Measurements from ENCODE around the gene WAPL. TPM values are rescaled to one million over a fixed set of nuclear protein-coding genes. Genes with fewer than 3 reads are reported as not detected.
A peak's percentile ranks its signal among the peaks of the same experiment; 100 is the strongest.

WAPL gene
- total RNA-seq, 2 donors from 2014 or later: 49.2 to 59.9 TPM

DNA sequence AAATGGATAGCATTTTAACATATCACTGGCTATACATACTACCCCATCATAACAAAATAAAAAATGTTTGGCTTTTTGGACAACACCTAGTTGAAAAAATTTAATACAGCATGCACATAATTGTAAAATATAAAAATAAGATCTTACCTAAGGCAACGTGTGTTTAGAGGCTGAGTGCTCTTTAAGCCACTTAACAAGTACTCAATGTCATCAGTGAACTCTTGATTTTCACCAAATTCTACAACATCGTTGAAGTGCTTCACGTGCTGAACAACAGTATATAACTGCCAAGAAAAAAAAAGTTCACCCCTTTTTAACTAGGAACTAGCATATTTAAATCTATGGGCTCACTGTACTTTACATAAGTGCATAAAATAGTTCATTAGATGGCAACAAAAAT, 49.5 kb downstream of the WAPL start:
- Mint-ChIP-seq H3K4me1 (ENCODE audit: low read depth in 2 of 2) (no peaks in the 10 kb centered on the region), H3K27ac (no peak overlapping the region), H3K4me3 (no peak overlapping the region), H3K27me3 (no peaks in the 10 kb centered on the region), H3K9me3 (no peaks in the 10 kb centered on the region), H3K36me3 (peaks cover 12% of the 10 kb centered on the region)
- no peak for DNase-seq (ENCODE audit: low spot score)
- ATAC-seq: no peak

DNA sequence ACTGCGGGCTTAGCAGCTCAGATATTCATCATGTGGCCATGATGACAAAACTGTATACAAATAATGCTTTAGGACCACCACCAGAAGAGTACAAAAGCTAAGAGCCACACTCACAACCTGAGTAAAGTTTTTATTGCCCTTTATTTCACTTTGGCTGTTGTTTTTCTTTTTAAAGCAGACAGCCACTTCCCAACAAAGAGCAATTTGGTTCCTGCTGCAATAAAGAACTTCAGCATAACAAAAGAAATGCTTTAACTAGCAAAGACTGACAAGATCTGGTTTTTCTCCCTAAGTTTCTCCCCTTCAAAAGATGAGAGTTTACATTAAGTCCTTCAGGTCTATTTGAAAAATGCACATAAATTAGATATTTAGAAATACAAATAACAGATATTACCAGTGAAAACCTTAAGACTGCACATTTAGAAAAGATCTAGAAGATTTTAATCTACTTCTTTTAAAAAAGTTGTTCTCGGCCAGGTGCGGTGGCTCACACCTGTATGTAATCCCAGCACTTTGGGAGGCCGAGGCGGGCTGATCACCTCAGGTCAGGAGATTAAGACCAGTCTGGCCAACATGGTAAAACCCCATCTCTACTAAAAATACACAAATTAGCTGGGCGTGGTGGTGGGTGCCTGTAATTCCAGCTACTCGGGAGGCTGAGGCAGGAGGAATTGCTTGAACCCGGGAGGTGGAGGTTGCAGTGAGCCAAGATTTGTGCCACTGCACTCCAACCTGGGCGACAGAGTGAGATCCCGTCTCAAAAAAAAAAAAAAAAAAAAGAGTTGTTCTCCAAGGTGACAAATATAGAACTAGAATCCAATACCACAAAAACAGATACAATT, 59.4 kb downstream of the WAPL start:
- Mint-ChIP-seq H3K27me3 (no peaks in the 10 kb centered on the region), H3K4me3 (no peak overlapping the region), H3K27ac (no peak overlapping the region), H3K36me3 (peaks cover 15% of the 10 kb centered on the region), H3K9me3 (no peaks in the 10 kb centered on the region), H3K4me1 (ENCODE audit: low read depth in 2 of 2) (no peaks in the 10 kb centered on the region)
- DNase-seq (ENCODE audit: low spot score) (no peak), ATAC-seq (no peak)

DNA sequence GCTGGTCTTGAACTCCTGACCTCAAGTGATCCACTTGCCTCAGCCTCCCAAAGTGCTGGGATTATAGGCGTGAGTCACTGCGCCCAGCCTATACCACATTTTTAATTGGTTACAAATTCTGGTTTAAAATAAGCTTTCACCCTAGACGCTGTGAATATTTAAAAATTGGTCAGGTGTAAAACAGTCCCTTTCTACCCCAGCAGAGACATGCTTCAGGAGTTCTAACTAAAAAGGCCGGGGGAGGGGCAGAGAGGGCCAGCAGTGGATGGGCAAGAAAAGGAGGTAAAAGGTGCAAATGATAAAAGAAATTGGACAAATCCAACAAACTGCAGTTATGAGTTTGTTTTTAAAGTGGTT, 70.0 kb downstream of the WAPL start:
- DNase-seq (ENCODE audit: low spot score): no peak
- peaks cover 13% of the 10 kb centered on the region for H3K36me3 Mint-ChIP-seq
- ATAC-seq: no peak
- no peak overlapping the region for H3K27ac Mint-ChIP-seq
- no peak overlapping the region for H3K4me3 Mint-ChIP-seq
- no peaks in the 10 kb centered on the region for H3K9me3 Mint-ChIP-seq
- H3K4me1 Mint-ChIP-seq (ENCODE audit: low read depth in 2 of 2): peaks cover 15% of the 10 kb centered on the region in 2 donors
- no peaks in the 10 kb centered on the region for H3K27me3 Mint-ChIP-seq

DNA sequence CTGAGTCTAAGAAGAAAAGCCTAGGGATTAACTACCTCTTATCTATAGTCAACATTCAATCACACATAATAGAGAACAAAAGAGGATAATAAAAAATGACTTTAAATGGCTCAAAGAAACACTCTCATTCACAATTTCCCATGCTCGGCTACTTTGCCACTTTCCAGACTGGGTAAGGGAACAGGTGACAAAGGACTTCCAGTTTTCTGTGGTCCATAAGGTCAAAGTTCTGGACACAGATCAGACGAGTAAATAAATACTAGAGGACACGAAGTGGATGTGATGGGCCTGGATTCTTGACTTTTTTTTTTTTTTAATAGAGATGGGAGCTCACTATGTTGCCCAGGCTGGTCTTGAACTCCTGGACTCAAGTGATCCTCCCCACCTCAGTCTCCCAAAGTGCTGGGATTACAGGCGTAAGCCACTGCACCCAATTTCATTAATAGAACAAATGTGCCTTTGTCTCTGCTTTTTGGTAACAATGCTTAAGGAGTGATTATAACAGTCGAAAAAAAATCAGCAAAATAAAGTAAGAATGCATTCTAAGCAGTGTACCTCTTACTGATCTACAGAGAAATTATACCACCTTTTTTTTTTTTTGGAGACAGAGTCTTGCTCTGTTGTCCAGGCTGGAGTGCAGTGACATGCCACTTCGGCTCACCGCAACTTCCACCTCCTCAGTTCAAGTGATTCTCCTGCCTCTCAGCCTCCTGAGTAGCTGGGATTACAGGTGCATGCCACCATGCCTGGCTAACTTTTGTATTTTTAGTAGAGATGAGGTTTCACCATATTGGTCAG, 70.6 kb downstream of the WAPL start:
- ATAC-seq: no peak
- peaks cover 15 to 17% of the 10 kb centered on the region in 2 donors for H3K4me1 Mint-ChIP-seq (ENCODE audit: low read depth in 2 of 2)
- H3K4me3 Mint-ChIP-seq: no peak overlapping the region
- H3K27me3 Mint-ChIP-seq: no peaks in the 10 kb centered on the region
- H3K9me3 Mint-ChIP-seq: no peaks in the 10 kb centered on the region
- peaks cover 16% of the 10 kb centered on the region for H3K36me3 Mint-ChIP-seq
- DNase-seq (ENCODE audit: low spot score): no peak
- no peak overlapping the region for H3K27ac Mint-ChIP-seq

DNA sequence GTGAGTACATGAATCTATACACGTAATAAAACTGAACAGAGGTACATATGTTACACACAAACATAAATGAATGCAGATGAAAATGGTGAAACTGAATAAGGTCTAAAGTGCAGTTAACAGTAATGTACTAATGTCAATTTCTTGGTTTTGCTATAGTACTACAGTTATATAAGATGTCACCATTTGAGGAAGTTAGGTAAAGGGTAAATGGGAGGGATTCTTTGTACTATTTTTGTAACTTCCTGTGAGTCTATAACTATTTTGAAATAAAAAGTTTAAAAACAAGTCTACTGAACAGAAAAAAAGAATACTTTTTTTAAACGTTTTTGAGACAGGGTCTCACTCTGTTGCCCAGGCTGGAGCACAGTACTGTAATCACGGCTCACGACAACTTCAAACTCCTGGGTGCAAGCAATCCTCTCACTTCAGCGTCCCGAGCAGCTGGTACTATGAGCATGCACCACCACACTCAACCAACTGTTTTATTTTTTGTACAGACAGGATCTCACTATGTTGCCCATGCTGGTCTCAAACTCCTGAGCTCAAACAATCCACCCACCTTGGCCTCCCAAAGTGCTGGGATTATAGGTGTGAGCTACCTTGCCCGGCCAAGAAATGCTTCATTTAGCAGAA, 71.5 kb downstream of the WAPL start:
- Mint-ChIP-seq H3K4me1 (ENCODE audit: low read depth in 2 of 2) (peaks cover 15 to 17% of the 10 kb centered on the region in 2 donors), H3K27me3 (no peaks in the 10 kb centered on the region), H3K36me3 (peaks cover 16% of the 10 kb centered on the region), H3K9me3 (no peaks in the 10 kb centered on the region), H3K27ac (peak overlapping the region in 1 of 2 donors; percentile 65), H3K4me3 (no peak overlapping the region)
- ATAC-seq (no peak), DNase-seq (ENCODE audit: low spot score) (no peak)

DNA sequence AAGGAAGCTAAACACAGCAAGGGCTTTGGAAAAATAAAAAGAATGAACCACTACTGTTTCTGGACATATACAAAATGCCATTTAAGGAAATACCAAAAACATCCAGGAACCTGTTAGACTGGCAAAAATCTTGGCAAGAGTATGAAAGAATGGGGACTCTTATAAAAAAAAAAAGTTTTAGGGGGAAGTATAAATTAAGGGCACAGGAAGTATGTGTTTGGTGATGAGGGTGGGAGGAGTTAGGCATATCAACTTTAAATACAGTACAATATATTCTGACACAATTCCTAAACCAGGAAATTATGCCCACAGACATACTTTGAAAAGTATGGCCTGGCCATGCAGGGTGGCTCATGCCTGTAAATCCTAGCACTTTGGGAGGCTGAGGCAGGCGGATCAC, 74.2 kb downstream of the WAPL start:
- H3K27me3 Mint-ChIP-seq: no peaks in the 10 kb centered on the region
- H3K36me3 Mint-ChIP-seq: peaks cover 16% of the 10 kb centered on the region
- H3K4me3 Mint-ChIP-seq: no peak overlapping the region
- H3K9me3 Mint-ChIP-seq: no peaks in the 10 kb centered on the region
- peaks cover 15 to 17% of the 10 kb centered on the region in 2 donors for H3K4me1 Mint-ChIP-seq (ENCODE audit: low read depth in 2 of 2)
- peak overlapping the region; percentile 48 to 91 for H3K27ac Mint-ChIP-seq
- DNase-seq (ENCODE audit: low spot score) (no peak), ATAC-seq (no peak)

- no peak for ATAC-seq
- Mint-ChIP-seq H3K4me1 (ENCODE audit: low read depth in 2 of 2) (peaks cover 15 to 17% of the 10 kb centered on the region in 2 donors), H3K4me3 (no peak overlapping the region), H3K27me3 (no peaks in the 10 kb centered on the region), H3K36me3 (peaks cover 16% of the 10 kb centered on the region), H3K27ac (peak overlapping the region; percentile 48 to 91), H3K9me3 (no peaks in the 10 kb centered on the region)
- DNase-seq (ENCODE audit: low spot score): no peak
Observed at GRCh38 chr10:86446987-86447386, 74.6 kb downstream of the WAPL start.

DNA sequence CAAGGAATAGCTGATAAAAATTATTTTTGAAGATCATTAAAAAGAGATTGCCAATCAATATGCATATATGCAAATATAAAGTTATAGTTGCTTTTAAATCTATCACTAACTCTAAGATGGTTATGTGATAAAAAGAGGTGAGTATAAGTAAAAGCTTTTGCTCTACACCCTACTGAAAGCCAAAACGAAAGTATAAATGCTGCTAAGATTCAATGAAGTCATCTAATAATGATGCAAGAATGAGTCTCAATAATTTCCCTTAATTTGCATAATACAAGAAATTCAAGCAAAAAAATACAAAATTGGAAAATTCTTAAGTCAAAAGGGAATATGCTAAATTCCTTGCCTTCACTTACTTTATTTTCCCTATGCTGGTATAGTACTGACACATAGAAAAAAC, 75.2 kb downstream of the WAPL start:
- Mint-ChIP-seq H3K4me1 (ENCODE audit: low read depth in 2 of 2) (peaks cover 17% of the 10 kb centered on the region in 2 donors), H3K27me3 (no peaks in the 10 kb centered on the region), H3K36me3 (peaks cover 19% of the 10 kb centered on the region), H3K4me3 (no peak overlapping the region), H3K9me3 (no peaks in the 10 kb centered on the region), H3K27ac (peak overlapping the region; percentile 28 to 91)
- ATAC-seq (no peak), DNase-seq (ENCODE audit: low spot score) (no peak)

DNA sequence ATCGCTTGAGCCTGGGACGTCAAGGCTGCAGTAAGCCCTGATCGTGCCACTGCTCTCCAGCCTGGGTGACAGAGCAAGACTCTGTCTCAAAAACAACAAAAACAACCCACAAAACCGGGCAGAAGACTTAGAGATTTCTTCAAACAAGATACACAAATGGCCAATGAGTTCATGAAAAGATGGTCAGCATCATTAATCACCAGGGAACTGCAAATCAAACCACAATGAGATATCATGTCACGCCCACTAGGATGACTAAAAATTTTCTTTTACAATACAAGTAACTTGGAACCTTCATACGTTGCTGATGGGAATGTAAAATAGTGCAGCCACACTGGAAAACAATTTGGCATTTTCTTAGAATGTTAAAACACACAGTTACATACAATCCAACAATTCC, 77.7 kb downstream of the WAPL start:
- ATAC-seq (no peak), DNase-seq (ENCODE audit: low spot score) (no peak)
- H3K27me3 Mint-ChIP-seq: no peaks in the 10 kb centered on the region
- no peaks in the 10 kb centered on the region for H3K9me3 Mint-ChIP-seq
- peaks cover 29% of the 10 kb centered on the region for H3K36me3 Mint-ChIP-seq
- H3K4me3 Mint-ChIP-seq: no peak overlapping the region
- no peak overlapping the region for H3K27ac Mint-ChIP-seq
- H3K4me1 Mint-ChIP-seq (ENCODE audit: low read depth in 2 of 2): peaks cover 29% of the 10 kb centered on the region in 2 donors

GRCh38 chr10:86443069-86443468, 78.5 kb downstream of the WAPL start:
- Mint-ChIP-seq H3K4me3 (no peak overlapping the region), H3K27me3 (no peaks in the 10 kb centered on the region), H3K27ac (peak overlapping the region in 1 of 2 donors; percentile 48), H3K36me3 (peaks cover 28% of the 10 kb centered on the region), H3K9me3 (no peaks in the 10 kb centered on the region), H3K4me1 (ENCODE audit: low read depth in 2 of 2) (peaks cover 29% of the 10 kb centered on the region in 2 donors)
- DNase-seq (ENCODE audit: low spot score): no peak
- no peak for ATAC-seq

DNA sequence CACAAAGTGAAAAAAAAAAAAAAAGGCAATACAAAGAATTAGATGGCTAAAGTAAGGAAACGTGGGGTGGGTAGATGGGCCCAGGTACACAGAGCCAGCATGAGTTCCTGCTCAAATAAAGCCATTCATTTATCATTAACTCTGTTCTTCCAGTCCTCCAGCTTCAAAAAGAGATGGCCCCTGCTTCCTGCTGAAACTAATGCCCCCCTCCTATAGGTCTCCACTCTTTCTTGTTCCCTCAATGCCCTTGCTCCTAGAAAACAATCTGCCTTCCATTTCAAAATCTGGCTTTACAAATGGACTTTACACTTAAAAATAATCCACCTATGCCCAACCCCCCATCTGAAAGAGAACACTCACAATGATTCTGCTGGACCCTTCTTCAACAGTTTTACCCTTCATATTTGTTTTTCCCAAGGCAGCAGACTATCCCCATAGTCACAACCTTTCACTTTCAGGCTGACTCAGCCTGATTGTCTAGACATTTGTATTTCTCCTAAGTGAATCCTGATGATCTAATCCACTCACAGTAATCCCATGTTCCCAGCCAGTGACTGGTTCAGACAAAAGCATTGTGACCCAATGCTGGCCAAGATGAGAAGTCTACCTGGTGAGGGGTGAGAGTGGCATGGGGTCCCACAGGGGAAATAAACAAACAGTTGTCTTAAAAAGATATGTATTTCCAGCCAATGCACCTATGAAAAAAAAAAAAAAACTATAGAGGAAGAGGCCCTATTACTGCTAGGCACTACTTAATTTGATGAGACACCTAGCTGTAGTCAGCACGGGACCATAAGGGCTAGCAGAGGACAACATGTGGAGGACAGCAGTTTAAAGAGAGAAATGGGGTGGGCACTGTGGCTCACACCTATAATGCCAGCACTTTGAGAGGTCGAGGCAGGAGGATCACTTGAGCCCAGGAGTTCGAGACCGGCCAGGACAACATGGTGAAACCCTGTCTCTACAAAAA, 80.4 kb downstream of the WAPL start:
- Mint-ChIP-seq H3K36me3 (peaks cover 29% of the 10 kb centered on the region), H3K27ac (peak overlapping the region; percentile 44 to 71), H3K4me1 (ENCODE audit: low read depth in 2 of 2) (peaks cover 21 to 24% of the 10 kb centered on the region in 2 donors), H3K4me3 (peak overlapping the region; percentile 32), H3K9me3 (no peaks in the 10 kb centered on the region), H3K27me3 (no peaks in the 10 kb centered on the region)
- no peak for DNase-seq (ENCODE audit: low spot score)
- ATAC-seq: no peak

- Mint-ChIP-seq H3K9me3 (no peaks in the 10 kb centered on the region), H3K27ac (peak overlapping the region in 1 of 2 donors; percentile 19), H3K36me3 (peaks cover 24% of the 10 kb centered on the region), H3K27me3 (no peaks in the 10 kb centered on the region), H3K4me1 (ENCODE audit: low read depth in 2 of 2) (peaks cover 20 to 24% of the 10 kb centered on the region in 2 donors), H3K4me3 (no peak overlapping the region)
- DNase-seq (ENCODE audit: low spot score): no peak
- no peak for ATAC-seq
Observed at GRCh38 chr10:86439544-86439943, 82.0 kb downstream of the WAPL start.

All from natural killer cell treated with Interleukin-12 subunit alpha and Interleukin-12 subunit beta and Interleukin-15 and Interleukin-18, amount 100 ng/mL, for 72 hours (primary cell).